ENCODE measurements around the gene OSBPL5.
"Not testable (repeated sequence)": the region's sequence is repeated elsewhere in the genome, so short reads cannot be mapped to it uniquely, and the experiment has no call there.

Gene OSBPL5

GRCh38 chr11:3181725-3182461 is 16.8 kb upstream of the OSBPL5 start:
- no peak for DNase-seq (ENCODE audit: low read depth)

GRCh38 chr11:3180869-3181268 is 15.8 kb upstream of the OSBPL5 start:
- DNase-seq (ENCODE audit: low read depth): no peak

GRCh38 chr11:3178349-3178748 is 13.2 kb upstream of the OSBPL5 start:
- DNase-seq (ENCODE audit: low read depth): no peak

GRCh38 chr11:3177931-3178330 is 12.8 kb upstream of the OSBPL5 start:
- DNase-seq (ENCODE audit: low read depth): no peak

- no peak for DNase-seq (ENCODE audit: low read depth)
These were observed 11.4 kb upstream of the OSBPL5 start for GRCh38 chr11:3176487-3176886.

- DNase-seq (ENCODE audit: low read depth): no peak
These were observed 10.1 kb upstream of the OSBPL5 start for GRCh38 chr11:3175194-3175593.

- no peak for DNase-seq (ENCODE audit: low read depth)
These were observed 9.3 kb upstream of the OSBPL5 start for GRCh38 chr11:3174387-3174786.

- no peak for DNase-seq (ENCODE audit: low read depth)
These were observed 8.7 kb upstream of the OSBPL5 start for GRCh38 chr11:3173795-3174194.

- DNase-seq (ENCODE audit: low read depth): no peak
These were observed 6.9 kb upstream of the OSBPL5 start for GRCh38 chr11:3171931-3172560.

GRCh38 chr11:3170756-3171650 is 5.9 kb upstream of the OSBPL5 start:
- DNase-seq (ENCODE audit: low read depth): no peak

GRCh38 chr11:3170044-3170755 is 5.1 kb upstream of the OSBPL5 start:
- DNase-seq (ENCODE audit: low read depth): no peak

- no peak for DNase-seq (ENCODE audit: low read depth)
These were observed 4.3 kb upstream of the OSBPL5 start for GRCh38 chr11:3169255-3170043.

GRCh38 chr11:3168742-3169254 is 3.7 kb upstream of the OSBPL5 start:
- not testable (repeated sequence) for DNase-seq (ENCODE audit: low read depth)

GRCh38 chr11:3167143-3168119 is 2.3 kb upstream of the OSBPL5 start:
- DNase-seq (ENCODE audit: low read depth): no peak

- DNase-seq (ENCODE audit: low read depth): no peak
These were observed 1.4 kb upstream of the OSBPL5 start for GRCh38 chr11:3166268-3167142.

- DNase-seq (ENCODE audit: low read depth): no peak
These were observed 782 bp upstream of the OSBPL5 start for GRCh38 chr11:3165916-3166267.

GRCh38 chr11:3164552-3165151 is 458 bp downstream of the OSBPL5 start:
- DNase-seq (ENCODE audit: low read depth): no peak

- DNase-seq (ENCODE audit: low read depth): no peak
These were observed 965 bp downstream of the OSBPL5 start for GRCh38 chr11:3164138-3164551.
